ENCODE measurements around the gene DLG1. TPM values are rescaled to one million over a fixed set of nuclear protein-coding genes. Genes with fewer than 3 reads are reported as not detected.

The DLG1 gene
- total and polyA plus RNA-seq, 2 experiments from 2014 or later = 27.6 to 98.0 TPM

DNA sequence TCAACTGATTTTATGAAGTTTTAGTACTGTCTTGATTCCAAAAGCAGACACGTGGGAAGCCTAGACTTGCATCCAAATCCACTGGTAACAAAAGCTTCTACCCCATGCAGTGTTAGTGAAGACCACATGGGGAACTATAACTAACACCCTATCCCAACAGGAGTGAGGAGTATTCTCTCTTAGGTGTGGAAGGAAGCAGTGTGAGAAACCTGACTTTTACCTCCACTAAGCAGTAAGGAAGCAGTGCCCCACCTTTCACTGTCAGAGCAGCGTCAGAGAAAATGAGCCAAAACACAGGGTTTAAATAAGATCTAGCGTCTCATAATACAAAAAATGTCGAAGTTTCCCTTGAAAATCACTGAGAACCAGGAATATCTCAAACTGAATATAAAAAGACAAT, 60.5 kb downstream of the DLG1 start:
- no peak for TF ChIP-seq POLR2AphosphoS5 (IDR thresholded peaks at IDR 0.05; ENCODE audit: low read depth)
- no peak for TF ChIP-seq ZNF462 (CRISPR knock-in tag; IDR thresholded peaks at IDR 0.05)
- H3K36me3 Mint-ChIP-seq (ENCODE audit: low read depth) = peaks cover 40% of the 10 kb centered on the region
- peaks cover 27% of the 10 kb centered on the region for H3K9me3 Mint-ChIP-seq
- Histone ChIP-seq H2AFZ (no peak overlapping the region), H3K9me2 (ENCODE audit: insufficient read depth) (no peaks in the 10 kb centered on the region), H3K4me1 (ENCODE audit: insufficient read depth) (peaks cover 7% of the 10 kb centered on the region), H4K20me1 (replicated peaks; ENCODE audit: insufficient read depth) (peaks cover 6% of the 10 kb centered on the region; the same call in 1 of the 2 replicates), H3K79me2 (replicated peaks; ENCODE audit: insufficient read depth) (peaks cover 100% of the 10 kb centered on the region), H3F3A (replicated peaks; ENCODE audit: low read depth) (no peaks in the 10 kb centered on the region), H3K4me3 (no peak overlapping the region), H3K27me3 (ENCODE audit: insufficient read depth) (no peaks in the 10 kb centered on the region), H3K36me3 (ENCODE audit: insufficient read depth) (peaks cover 10% of the 10 kb centered on the region), H3K4me2 (0 out of 2 replicates have a peak overlapping the region, but pooled peaks have one; percentile 19), H3K27ac (ENCODE audit: low read depth) (no peak overlapping the region)
- ATAC-seq (peak; percentile 22; the same call in 2 of the 3 replicates), DNase-seq (ENCODE audit: low spot score) (no peak)
- no peak overlapping the region for H3K4me3 Mint-ChIP-seq
- no peak overlapping the region; the same call in 1 of the 2 replicates for H3K27ac Mint-ChIP-seq
- peaks cover 31% of the 10 kb centered on the region for H3K4me1 Mint-ChIP-seq
- H3K27me3 Mint-ChIP-seq (ENCODE audit: insufficient read depth, low read depth, poor library complexity) = peaks cover 2% of the 10 kb centered on the region

DNA sequence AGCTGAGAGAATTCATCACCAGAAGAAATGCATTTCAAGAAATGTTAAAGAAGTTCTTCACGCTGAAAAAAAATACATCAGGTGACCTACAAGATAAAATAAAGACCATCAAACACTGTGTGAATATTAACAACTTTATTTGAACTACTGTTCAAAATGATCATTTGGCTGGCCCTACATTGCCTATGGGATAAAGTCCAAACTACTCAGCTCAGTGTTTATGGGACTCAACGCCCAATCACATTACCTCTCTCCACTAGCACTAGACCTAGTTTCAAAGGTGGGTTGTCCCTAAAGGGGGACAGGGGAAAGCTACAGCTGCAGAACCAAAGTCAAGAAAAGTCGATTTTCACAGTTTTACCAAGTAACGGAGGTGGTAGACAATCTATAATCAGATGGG, 62.0 kb downstream of the DLG1 start:
- no peak overlapping the region for H3K27ac Mint-ChIP-seq
- peaks cover 98% of the 10 kb centered on the region for H3K79me2 ChIP-seq (replicated peaks; ENCODE audit: insufficient read depth)
- DNase-seq (ENCODE audit: low spot score) (no peak), ATAC-seq (no peak)
- peaks cover 6% of the 10 kb centered on the region for H4K20me1 ChIP-seq (replicated peaks; ENCODE audit: insufficient read depth)
- H3K4me2 ChIP-seq = no peak overlapping the region
- H3K4me1 ChIP-seq (ENCODE audit: insufficient read depth) = peaks cover 7% of the 10 kb centered on the region
- H3K4me3 Mint-ChIP-seq = no peak overlapping the region
- H3K4me3 ChIP-seq = no peak overlapping the region
- peaks cover 34% of the 10 kb centered on the region for H3K4me1 Mint-ChIP-seq
- H3K9me3 Mint-ChIP-seq = peaks cover 13% of the 10 kb centered on the region; the same call in 2 of the 3 replicates
- no peak overlapping the region for H3K27ac ChIP-seq (ENCODE audit: low read depth)
- H3F3A ChIP-seq (replicated peaks; ENCODE audit: low read depth) = no peaks in the 10 kb centered on the region
- H3K27me3 Mint-ChIP-seq (ENCODE audit: insufficient read depth, low read depth, poor library complexity) = peaks cover 2% of the 10 kb centered on the region
- no peaks in the 10 kb centered on the region for H3K27me3 ChIP-seq (ENCODE audit: insufficient read depth)
- H3K36me3 ChIP-seq (ENCODE audit: insufficient read depth) = no peaks in the 10 kb centered on the region
- H3K9me2 ChIP-seq (ENCODE audit: insufficient read depth) = no peaks in the 10 kb centered on the region
- no peak overlapping the region for H2AFZ ChIP-seq
- peaks cover 25% of the 10 kb centered on the region; the same call in 2 of the 3 replicates for H3K36me3 Mint-ChIP-seq (ENCODE audit: low read depth)
- TF ChIP-seq, protein P1, sequence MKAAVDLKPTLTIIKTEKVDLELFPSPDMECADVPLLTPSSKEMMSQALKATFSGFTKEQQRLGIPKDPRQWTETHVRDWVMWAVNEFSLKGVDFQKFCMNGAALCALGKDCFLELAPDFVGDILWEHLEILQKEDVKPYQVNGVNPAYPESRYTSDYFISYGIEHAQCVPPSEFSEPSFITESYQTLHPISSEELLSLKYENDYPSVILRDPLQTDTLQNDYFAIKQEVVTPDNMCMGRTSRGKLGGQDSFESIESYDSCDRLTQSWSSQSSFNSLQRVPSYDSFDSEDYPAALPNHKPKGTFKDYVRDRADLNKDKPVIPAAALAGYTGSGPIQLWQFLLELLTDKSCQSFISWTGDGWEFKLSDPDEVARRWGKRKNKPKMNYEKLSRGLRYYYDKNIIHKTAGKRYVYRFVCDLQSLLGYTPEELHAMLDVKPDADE (IDR thresholded peaks at IDR 0.05) = no peak
- no peak for TF ChIP-seq POLR2AphosphoS5 (IDR thresholded peaks at IDR 0.05; ENCODE audit: low read depth)
- TF ChIP-seq ZNF114 (CRISPR knock-in tag; IDR thresholded peaks at IDR 0.05) = no peak
- no peak for TF ChIP-seq STAT1 (IDR thresholded peaks at IDR 0.05; ENCODE audit: unreplicated experiment)
- no peak for TF ChIP-seq ZNF331 (CRISPR knock-in tag; IDR thresholded peaks at IDR 0.05; ENCODE audit: low read depth)
- TF ChIP-seq, protein P2, sequence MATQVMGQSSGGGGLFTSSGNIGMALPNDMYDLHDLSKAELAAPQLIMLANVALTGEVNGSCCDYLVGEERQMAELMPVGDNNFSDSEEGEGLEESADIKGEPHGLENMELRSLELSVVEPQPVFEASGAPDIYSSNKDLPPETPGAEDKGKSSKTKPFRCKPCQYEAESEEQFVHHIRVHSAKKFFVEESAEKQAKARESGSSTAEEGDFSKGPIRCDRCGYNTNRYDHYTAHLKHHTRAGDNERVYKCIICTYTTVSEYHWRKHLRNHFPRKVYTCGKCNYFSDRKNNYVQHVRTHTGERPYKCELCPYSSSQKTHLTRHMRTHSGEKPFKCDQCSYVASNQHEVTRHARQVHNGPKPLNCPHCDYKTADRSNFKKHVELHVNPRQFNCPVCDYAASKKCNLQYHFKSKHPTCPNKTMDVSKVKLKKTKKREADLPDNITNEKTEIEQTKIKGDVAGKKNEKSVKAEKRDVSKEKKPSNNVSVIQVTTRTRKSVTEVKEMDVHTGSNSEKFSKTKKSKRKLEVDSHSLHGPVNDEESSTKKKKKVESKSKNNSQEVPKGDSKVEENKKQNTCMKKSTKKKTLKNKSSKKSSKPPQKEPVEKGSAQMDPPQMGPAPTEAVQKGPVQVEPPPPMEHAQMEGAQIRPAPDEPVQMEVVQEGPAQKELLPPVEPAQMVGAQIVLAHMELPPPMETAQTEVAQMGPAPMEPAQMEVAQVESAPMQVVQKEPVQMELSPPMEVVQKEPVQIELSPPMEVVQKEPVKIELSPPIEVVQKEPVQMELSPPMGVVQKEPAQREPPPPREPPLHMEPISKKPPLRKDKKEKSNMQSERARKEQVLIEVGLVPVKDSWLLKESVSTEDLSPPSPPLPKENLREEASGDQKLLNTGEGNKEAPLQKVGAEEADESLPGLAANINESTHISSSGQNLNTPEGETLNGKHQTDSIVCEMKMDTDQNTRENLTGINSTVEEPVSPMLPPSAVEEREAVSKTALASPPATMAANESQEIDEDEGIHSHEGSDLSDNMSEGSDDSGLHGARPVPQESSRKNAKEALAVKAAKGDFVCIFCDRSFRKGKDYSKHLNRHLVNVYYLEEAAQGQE (IDR thresholded peaks at IDR 0.05; ENCODE audit: unreplicated experiment) = no peak
- no peak for TF ChIP-seq CREB1 (CRISPR knock-in tag; IDR thresholded peaks at IDR 0.05; ENCODE audit: low read depth)
- TF ChIP-seq, protein P3, sequence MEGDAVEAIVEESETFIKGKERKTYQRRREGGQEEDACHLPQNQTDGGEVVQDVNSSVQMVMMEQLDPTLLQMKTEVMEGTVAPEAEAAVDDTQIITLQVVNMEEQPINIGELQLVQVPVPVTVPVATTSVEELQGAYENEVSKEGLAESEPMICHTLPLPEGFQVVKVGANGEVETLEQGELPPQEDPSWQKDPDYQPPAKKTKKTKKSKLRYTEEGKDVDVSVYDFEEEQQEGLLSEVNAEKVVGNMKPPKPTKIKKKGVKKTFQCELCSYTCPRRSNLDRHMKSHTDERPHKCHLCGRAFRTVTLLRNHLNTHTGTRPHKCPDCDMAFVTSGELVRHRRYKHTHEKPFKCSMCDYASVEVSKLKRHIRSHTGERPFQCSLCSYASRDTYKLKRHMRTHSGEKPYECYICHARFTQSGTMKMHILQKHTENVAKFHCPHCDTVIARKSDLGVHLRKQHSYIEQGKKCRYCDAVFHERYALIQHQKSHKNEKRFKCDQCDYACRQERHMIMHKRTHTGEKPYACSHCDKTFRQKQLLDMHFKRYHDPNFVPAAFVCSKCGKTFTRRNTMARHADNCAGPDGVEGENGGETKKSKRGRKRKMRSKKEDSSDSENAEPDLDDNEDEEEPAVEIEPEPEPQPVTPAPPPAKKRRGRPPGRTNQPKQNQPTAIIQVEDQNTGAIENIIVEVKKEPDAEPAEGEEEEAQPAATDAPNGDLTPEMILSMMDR (conservative IDR thresholded peaks at IDR 0.05; ENCODE audit: low read depth in 2 of 2) = no peak
